DMS114 treated with DMSO at 0.1 percent for 48 hours (cell line): ENCODE results near the gene SYNC.

Experiments used
- DNase-seq: peaks from one replicate; lab custom pipeline; 2025; ENCODE audit not compliant: unreplicated experiment; lab: John Stamatoyannopoulos, UW

Gene SYNC

GRCh38 chr1:32702599-32703478 lies at the start of gene SYNC:
TSS of gene SYNC (minus strand) at chr1:32702770. CDS start at chr1:32702660, 110 bp downstream.
- no peak for DNase-seq

- no peak for DNase-seq
Measured at GRCh38 chr1:32749771-32750170, 47.2 kb upstream of the SYNC start.

GRCh38 chr1:32749332-32749731 lies 46.8 kb upstream of the SYNC start:
- no peak for DNase-seq

GRCh38 chr1:32748926-32749325 lies 46.4 kb upstream of the SYNC start:
- DNase-seq, result no peak

- no peak for DNase-seq
Measured at GRCh38 chr1:32748348-32748747, 45.8 kb upstream of the SYNC start.

GRCh38 chr1:32746130-32746529 lies 43.6 kb upstream of the SYNC start:
- no peak for DNase-seq

GRCh38 chr1:32744071-32744425 lies 41.5 kb upstream of the SYNC start:
- DNase-seq, result no peak

- DNase-seq, result no peak
Measured at GRCh38 chr1:32743380-32744070, 41.0 kb upstream of the SYNC start.

GRCh38 chr1:32742956-32743355 lies 40.4 kb upstream of the SYNC start:
- DNase-seq, result no peak

GRCh38 chr1:32742199-32742947 lies 39.8 kb upstream of the SYNC start:
- no peak for DNase-seq

GRCh38 chr1:32741413-32742198 lies 39.0 kb upstream of the SYNC start:
- no peak for DNase-seq

GRCh38 chr1:32741059-32741412 lies 38.5 kb upstream of the SYNC start:
- DNase-seq, result no peak

- no peak for DNase-seq
Measured at GRCh38 chr1:32736812-32737791, 34.5 kb upstream of the SYNC start.

- no peak for DNase-seq
Measured at GRCh38 chr1:32733582-32734321, 31.2 kb upstream of the SYNC start.

GRCh38 chr1:32729254-32730046 lies 26.9 kb upstream of the SYNC start:
- no peak for DNase-seq

GRCh38 chr1:32728413-32729077 lies 26.0 kb upstream of the SYNC start:
- no peak for DNase-seq

GRCh38 chr1:32727876-32728275 lies 25.3 kb upstream of the SYNC start:
- no peak for DNase-seq

GRCh38 chr1:32725615-32725982 lies 23.0 kb upstream of the SYNC start:
- DNase-seq, result no peak
